ENCODE results near the gene NLGN4Y.

NLGN4Y gene

GRCh38 chrY:14644157-14644952, 120.0 kb downstream of the NLGN4Y start:
- DNase-seq (ENCODE audit: low read depth in 3 of 3): no peak

- DNase-seq (ENCODE audit: low read depth in 3 of 3): no peak
Observed at GRCh38 chrY:14679181-14679580, 154.9 kb downstream of the NLGN4Y start.

- no peak for DNase-seq (ENCODE audit: low read depth in 3 of 3)
Observed at GRCh38 chrY:14694543-14694942, 170.2 kb downstream of the NLGN4Y start.

GRCh38 chrY:14708158-14708557, 183.8 kb downstream of the NLGN4Y start:
- no peak for DNase-seq (ENCODE audit: low read depth in 3 of 3)

GRCh38 chrY:14741596-14741995, 217.3 kb downstream of the NLGN4Y start:
- DNase-seq (ENCODE audit: low read depth in 3 of 3): no peak

GRCh38 chrY:14748329-14748728, 224.0 kb downstream of the NLGN4Y start:
- no peak for DNase-seq (ENCODE audit: low read depth in 3 of 3)

GRCh38 chrY:14755571-14755970, 231.2 kb downstream of the NLGN4Y start:
- DNase-seq (ENCODE audit: low read depth in 3 of 3): no peak

- DNase-seq (ENCODE audit: low read depth in 3 of 3): no peak
Observed at GRCh38 chrY:14762903-14763302, 238.6 kb downstream of the NLGN4Y start.

- no peak for DNase-seq (ENCODE audit: low read depth in 3 of 3)
Observed at GRCh38 chrY:14763600-14763999, 239.3 kb downstream of the NLGN4Y start.

GRCh38 chrY:14778208-14778607, 253.9 kb downstream of the NLGN4Y start:
- no peak for DNase-seq (ENCODE audit: low read depth in 3 of 3)

- no peak for DNase-seq (ENCODE audit: low read depth in 3 of 3)
Observed at GRCh38 chrY:14793104-14793503, 268.8 kb downstream of the NLGN4Y start.

GRCh38 chrY:14793674-14794073, 269.3 kb downstream of the NLGN4Y start:
- DNase-seq (ENCODE audit: low read depth in 3 of 3): no peak

- DNase-seq (ENCODE audit: low read depth in 3 of 3): no peak
Observed at GRCh38 chrY:14798010-14798409, 273.7 kb downstream of the NLGN4Y start.

- DNase-seq (ENCODE audit: low read depth in 3 of 3): no peak
Observed at GRCh38 chrY:14801096-14801495, 276.8 kb downstream of the NLGN4Y start.

GRCh38 chrY:14802125-14802524, 277.8 kb downstream of the NLGN4Y start:
- no peak for DNase-seq (ENCODE audit: low read depth in 3 of 3)

- no peak for DNase-seq (ENCODE audit: low read depth in 3 of 3)
Observed at GRCh38 chrY:14804041-14804440, 279.7 kb downstream of the NLGN4Y start.

- DNase-seq (ENCODE audit: low read depth in 3 of 3): no peak
Observed at GRCh38 chrY:14818452-14818851, 294.1 kb downstream of the NLGN4Y start.

GRCh38 chrY:14822201-14822600, 297.9 kb downstream of the NLGN4Y start:
- no peak for DNase-seq (ENCODE audit: low read depth in 3 of 3)

- no peak for DNase-seq (ENCODE audit: low read depth in 3 of 3)
Observed at GRCh38 chrY:14822906-14823305, 298.6 kb downstream of the NLGN4Y start.

- no peak for DNase-seq (ENCODE audit: low read depth in 3 of 3)
Observed at GRCh38 chrY:14824583-14824982, 300.3 kb downstream of the NLGN4Y start.

- DNase-seq (ENCODE audit: low read depth in 3 of 3): no peak
Observed at GRCh38 chrY:14825728-14826127, 301.4 kb downstream of the NLGN4Y start.

- DNase-seq (ENCODE audit: low read depth in 3 of 3): no peak
Observed at GRCh38 chrY:14828531-14828930, 304.2 kb downstream of the NLGN4Y start.

GRCh38 chrY:14829366-14829885, 305.1 kb downstream of the NLGN4Y start:
- no peak for DNase-seq (ENCODE audit: low read depth in 3 of 3)

Data from stimulated activated CD4-positive, alpha-beta T cell treated with anti-CD3 and anti-CD28 coated beads, TNF-alpha, amount 100 ng/mL, for 4 hours (primary cell).